HL-60/S4 (cell line): ENCODE data around the gene THTPA.

Source experiments
- in situ Hi-C: fragments of 300-500 bp; cut with MboI; formaldehyde crosslinking; loops from 2 replicates; pipeline ENCODE4 v1.14.3; 2022; ENCODE audit warnings: low sequenced_read_pairs

The THTPA gene

DNA sequence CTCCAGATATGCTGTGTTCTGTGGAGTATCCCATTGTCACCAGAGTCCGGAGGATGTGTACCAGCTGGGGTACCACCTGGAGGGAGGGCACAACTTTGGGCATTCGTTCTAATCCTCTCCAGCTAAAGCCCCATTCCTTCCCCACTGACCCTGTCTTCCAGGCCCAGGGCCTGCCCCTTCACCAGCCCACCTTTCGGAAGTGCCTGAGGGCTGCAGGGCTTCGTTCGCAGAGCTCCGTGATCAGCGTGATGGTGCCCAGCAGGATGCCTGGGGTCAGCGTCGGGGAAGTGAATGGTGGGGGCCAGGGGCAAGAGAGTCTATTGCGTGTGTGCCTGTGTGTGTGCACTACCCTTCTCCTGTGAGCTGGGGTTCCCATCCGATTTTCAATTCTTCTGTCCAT, 9.6 kb downstream of the THTPA start:
- in situ Hi-C loops, result no loop called here

DNA sequence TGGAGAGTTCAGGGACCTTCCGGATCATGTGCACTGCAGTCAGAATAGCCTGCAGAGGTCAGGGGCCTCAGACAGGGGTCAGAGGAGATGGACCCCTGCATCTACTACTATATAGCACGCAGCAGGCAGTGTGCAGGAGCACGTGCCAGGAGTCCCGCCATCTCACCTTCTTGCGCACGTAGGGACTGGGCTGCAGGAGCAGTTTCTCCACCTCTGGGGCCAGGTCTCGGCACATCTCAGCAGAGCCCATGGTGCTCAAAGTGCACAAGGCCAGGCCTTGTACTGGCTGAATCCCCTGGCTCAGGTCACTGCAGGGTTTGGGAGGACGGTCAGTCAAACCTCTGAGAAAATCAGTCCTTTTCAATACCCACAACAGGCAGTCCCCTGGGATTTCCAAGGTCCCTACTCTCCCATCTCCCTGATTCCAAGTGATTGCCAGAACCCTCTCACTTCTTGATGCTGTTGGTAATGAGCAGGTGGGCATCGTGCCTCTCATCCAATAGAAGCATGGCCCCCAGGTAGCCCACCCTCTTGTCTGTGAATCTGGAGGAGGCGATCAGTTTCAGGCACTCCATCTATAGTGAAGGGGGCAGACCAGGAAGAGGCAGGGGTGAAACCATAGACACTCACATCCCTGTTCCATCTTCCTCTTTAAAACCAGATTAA, 10.2 kb downstream of the THTPA start:
- in situ Hi-C loops, result no loop called here

DNA sequence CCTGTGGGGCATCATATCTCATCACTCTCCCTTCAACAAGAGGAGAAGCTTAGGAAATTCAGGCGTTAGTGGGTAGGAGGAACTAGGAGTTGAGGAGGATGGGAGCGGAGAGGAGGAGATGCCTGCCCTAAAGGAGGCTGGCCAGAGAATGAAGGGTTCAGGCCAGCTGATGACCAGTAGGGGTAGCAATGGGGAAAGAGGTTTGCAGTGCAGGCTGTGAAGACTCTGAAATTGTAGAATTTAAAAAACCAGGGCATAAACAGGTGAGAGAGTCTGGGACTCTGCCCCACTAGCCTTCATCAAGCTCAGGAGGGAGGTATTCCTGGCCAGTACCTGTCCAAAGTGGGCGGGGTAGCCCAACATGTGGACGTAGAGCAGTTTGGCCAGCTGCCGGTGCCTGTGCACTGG, 10.7 kb downstream of the THTPA start:
- in situ Hi-C loops, result no loop called here

DNA sequence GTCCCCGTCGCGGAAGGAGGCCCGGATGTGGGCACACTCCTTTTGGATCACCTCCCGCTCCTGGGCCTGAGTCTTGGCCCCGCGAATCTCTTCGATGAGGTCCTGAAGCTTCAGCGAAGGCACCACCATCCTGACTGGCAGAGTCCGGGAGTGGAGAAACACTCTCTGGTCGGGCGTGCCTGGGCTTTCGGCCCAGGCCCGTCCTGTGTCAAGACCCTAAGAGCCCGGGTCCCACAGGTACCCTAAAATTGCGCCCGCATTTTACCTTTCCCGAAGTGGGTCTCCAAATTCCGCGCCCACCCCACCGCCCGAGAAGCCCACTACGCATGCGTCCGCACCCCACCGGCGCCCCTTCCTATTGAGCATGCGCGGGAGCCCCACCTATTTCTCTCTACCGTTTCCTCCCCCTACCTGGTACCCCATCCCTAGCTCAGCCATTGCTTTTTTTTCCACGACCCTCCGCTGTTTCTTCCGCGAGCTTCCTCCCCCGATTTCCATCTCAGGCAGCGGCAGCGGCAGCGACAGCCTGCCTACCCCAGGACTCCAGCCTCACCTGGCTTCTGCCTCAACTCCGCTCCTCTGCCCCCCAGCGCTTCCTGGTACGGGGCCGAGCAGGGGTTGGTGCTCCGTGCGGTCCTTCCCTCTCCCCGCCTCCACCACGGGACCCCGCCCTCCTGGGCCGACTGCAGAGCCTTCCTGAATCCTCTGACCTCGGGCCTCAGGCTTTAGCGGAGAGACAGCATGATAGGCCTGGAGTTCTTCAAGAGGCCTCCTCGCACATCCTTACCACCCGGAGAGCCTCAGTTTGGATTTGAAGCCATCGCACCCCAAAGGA, 11.3 kb downstream of the THTPA start, which contains the start of gene AP1G2:
AP1G2 (minus strand) TSS at position 606 of the 835 bp plus-strand sequence; CDS start at position 129, 477 bp downstream.
- in situ Hi-C loops, result no loop called here

DNA sequence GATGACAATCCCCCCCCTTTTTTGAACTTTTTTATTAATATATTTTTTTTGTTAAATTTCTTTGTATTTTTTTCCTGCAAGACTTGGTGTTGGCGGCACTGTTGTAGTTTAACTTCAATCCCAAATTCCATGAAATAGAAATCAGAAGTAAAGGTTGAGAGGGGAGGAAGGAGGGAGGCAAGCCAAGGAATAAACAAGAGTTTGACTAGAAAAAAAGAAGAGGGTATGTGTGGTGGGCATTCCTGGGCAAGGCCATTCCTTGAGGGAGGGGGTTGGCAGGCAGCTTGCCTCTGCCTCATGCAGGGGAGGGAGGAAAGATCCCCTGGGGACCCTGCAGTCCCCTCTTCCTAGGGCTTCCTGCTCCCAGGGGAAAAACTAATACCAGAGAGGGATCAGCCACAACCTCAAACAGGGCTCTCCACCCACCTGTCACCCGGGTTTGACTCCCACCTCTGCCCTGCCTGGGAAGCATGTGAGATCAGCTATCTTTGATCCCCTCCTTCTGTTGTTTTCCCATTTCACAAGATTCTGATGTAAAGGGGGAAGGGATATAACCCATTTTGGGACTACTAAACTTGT, 12.0 kb downstream of the THTPA start:
- in situ Hi-C loops, result no loop called here

DNA sequence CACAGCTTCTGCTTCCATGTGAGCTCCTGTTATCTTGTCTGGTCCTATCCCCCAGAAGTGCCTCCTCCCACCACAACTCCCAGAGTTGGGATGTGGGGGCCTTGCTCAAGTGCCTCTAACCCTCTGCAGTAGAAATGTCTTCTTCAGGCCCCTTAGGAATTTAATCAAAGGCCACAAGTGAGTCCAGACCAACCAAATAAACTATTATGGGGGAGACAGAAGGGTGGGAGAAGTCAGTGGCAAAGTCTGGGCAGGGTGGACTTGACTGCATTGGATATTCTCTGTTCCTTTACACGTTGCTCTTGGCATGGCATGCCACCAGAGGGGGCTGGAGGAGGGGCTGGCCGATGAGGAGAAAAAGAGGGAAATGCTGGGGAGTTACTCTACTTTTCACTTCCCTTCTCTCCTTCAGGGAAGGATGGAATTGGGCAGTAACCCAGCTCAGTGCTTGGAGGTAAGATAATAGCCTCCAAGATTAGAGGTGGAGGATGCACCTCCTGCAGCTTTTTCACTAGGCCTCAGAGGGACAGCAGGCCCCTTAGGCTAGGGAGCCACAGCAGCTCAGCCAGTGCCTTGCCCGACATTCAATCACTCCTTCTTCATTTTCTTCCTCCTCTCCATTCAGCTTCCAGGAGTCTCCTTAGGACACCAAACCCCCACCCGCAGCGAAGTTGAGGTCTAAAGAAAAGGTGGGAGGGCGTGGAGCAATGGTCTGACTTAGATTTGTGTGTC, 12.7 kb downstream of the THTPA start:
- in situ Hi-C loops, result no loop called here

DNA sequence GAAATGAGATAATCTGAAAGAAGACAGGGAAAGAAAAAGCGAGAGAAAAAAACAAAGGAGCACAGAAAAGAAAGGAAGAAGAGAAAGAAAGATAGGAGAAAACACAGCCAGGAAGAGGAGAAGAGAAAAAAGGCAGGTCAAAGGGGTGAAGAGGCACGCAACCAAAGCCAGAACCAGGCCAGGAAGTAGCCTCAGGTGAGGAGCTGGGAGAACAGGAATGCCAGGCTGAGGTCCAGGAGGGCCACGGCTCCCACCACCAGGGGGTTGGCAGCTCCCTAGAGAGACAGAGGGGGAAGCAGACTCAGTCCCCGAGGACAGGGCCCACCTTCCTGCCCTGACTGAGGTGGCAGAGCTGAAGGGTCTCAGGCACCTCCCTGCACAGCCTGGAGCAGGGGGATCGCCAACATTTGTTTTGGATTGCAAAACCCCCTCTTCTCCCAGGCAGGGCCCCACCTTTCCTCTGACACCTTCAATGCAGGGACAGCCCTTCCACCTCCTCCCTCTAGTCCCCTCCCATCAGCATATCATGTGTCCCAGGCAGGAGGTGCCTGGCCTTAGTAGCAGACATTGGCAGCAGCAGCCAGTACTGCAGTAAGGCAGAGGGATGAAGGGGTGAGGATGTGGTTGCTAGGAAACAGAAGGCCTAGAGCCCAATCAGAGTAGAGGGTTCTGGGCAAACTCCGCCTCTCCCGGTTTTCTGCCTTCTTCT, 13.5 kb downstream of the THTPA start:
- in situ Hi-C loops, result no loop called here

DNA sequence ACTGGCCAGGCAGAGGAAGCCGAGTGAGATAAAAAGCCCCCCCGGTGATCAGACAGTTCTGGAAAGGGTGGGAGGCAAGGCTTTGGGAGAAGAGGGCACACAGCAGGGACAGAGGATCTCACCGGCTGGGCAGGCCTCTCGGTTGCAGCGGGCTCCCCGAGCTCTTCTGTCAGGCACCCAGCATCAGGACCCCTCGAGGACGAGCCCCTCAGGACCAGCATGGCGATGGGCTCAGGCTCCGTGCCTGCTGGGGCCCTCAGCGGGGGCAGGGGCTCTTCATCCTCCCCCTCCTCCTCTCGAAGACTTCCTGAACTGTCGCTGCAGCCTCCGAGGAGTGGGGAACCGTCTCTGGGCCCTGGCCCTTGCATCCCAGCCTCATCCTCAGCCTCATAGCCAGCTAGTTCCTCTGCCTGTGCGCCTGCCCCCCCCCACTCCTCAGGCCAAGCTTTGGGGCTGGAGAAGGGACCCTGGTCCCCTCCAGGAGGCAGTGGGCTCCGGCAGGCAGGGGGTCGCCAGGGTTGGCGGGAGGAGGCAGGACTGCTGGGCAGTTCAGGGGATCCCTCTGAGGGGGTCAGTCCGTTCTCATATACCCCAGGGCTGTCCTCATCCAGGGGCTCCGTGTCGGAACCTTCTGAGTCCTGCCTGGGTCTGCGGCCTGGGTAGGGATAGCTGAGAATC, 14.9 kb downstream of the THTPA start:
- in situ Hi-C loops, result no loop called here

DNA sequence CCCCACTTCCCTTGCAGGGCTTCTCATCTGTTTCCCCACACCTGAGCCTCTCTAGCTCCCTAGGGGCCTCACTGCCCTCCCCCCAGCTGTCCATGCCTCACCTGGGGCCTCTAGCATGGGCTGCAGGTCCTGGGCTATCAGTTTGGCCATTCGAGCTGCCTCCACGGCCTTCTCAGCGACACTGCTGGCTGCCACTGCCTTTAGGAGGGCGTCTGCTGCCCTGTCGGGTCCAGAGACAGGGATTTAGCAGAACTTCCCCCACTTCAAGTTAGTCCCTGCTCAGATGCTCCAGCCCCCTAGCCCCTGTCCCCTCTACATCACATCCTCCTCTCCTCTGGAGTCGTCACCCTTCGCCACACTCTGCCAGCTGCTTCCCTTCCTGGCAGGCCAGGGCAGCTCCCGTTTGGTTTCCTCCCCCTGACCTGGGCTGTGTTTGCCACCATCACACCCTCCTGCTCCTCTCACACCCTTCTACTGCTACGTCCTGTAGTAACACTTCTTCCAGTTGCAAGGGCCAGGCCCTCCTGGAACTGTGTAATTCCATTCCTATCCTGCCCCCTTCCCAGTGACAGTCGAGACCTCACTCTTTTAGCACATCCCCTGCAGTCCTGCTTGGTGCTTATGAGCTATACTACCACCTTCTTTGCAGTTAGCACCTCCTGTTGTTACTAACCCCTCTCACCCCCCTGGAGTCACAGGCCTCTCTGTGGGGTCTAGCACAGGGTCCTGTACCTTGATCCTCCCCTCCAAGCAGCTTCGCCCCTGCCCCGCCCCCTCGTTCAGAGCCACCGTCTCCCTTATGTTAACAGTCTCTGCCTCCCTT, 15.8 kb downstream of the THTPA start:
- in situ Hi-C loops, result no loop called here

DNA sequence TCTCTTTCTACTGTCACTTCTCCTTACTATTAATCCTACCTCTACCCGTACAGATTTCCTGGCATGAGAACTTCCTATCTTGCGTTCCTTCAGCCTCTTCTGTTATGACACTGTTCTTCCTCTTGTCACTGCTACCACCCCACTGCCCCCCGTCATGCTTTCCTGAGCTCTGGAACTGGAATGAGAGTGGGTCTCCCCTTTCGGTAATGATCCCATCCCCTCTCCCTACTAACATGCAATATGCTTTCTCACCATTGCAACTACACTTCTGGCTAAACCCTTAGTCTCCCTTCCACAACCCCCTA, 16.4 kb downstream of the THTPA start:
- in situ Hi-C loops, result no loop called here

DNA sequence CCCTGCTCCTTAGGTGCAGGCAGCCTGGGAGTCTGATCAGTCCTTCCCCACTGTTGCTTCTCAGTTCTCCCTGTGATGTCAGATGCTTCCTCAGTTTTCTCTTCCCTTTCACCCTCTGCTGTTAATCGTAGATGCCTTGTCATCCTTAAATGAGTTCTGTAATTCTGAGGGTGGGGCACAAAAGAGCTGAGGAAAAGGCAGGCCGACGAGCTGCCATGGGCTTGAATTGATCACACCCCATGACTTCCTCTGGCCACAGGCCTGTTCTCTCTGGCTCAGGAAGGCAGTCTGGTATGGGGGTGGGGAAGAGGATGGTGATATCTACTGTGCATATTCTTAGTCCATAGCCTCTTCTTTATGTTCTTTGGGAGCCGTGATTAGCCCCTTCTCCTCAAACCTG, 16.8 kb downstream of the THTPA start:
- in situ Hi-C loops, result no loop called here

DNA sequence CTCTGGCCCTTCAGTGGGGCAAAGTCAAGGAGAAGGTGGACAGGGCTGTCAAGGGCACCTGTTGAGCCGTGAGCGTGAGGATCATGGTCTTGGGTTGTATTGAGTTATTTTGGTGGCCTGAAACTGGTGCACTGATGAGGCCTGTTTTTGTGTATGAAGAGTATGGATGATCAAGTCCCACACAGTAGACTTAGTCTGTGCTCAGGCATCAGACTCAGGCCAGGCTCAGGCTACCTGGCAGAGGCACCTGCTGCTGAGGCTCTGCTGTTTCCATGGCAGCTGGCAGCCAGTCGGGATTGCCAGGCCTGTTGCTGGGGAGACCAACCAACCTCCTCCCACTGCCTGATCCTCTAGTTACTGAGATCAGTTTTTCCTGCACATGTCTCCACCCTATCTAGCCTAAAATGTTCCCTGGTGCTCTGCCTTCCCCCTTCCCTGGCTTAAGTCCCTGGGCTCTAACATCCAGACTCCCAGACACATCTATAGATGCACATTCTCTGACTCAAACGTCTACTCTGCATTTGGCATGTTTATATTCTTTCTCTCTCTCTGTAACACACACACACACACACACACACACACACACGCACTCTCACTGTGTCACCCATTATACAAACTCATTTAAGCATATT, 17.4 kb downstream of the THTPA start:
- in situ Hi-C loops, result no loop called here

DNA sequence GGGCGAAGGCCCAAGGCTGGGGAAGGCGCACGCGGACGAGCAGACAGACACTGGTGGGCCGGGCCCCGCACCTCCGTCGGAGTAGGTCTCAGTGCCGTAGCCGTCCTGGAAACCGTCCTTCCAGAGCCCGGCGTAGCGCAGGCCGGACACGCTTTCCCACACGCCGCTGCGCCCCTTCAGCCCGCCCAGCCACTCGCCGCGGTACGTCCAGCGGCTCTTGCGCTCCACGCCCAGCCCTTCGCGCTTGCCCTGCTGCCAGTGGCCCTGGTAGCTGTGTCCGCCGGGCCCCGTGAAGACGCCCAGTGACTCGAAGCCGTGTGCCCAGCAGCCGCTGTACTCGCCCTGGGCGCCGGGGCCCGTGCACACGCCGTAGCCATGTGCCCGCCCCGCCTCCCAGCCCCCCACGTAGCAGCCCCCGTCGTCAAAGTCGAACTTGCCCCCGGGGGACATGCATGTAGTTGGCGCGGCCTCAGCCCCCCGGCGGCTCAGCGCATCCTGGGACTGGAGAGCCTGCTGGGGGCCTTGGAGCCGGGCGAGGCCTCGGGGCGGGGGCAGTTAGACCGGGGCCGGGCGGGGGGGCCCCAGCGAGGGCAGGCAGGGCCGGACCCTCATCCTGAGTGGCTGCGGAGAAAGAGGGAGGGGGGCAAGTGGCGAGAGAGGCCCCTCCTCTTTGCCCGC, 21.1 kb downstream of the THTPA start:
- in situ Hi-C loops, result no loop called here

DNA sequence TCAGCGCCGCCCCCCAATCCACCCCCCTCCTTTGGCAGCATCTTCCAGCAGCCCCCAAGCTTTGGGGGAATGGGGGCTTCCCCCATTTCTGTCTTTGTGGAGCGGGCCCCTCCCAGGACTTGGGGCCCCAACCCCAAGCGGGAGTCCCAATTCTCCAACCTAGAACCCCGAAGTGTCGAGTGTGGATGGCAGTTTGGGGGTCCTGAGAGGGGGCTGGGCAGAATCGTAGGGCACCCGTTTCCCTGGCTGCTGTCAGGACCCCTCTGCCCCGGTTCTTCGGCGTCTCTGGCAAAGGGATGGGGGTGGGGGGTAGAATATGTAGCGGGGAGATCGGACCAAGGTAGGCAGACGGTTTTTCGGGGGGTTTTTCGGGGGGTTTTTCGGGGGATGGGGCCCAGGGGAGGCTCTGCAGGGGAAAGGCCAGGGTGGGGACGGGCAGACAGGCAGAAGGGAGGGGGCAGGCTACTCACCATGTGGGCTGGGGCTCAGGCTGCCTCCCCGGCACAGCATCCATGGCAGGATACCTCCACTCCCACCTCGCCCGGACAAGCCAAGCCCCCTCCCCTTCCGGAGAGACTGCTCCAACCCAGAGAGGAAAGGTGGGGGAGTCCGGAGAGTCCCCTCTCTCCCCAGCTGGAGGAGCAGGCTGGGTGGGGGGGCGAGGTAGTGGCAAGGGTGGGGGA, 21.8 kb downstream of the THTPA start:
- in situ Hi-C loops, result no loop called here

DNA sequence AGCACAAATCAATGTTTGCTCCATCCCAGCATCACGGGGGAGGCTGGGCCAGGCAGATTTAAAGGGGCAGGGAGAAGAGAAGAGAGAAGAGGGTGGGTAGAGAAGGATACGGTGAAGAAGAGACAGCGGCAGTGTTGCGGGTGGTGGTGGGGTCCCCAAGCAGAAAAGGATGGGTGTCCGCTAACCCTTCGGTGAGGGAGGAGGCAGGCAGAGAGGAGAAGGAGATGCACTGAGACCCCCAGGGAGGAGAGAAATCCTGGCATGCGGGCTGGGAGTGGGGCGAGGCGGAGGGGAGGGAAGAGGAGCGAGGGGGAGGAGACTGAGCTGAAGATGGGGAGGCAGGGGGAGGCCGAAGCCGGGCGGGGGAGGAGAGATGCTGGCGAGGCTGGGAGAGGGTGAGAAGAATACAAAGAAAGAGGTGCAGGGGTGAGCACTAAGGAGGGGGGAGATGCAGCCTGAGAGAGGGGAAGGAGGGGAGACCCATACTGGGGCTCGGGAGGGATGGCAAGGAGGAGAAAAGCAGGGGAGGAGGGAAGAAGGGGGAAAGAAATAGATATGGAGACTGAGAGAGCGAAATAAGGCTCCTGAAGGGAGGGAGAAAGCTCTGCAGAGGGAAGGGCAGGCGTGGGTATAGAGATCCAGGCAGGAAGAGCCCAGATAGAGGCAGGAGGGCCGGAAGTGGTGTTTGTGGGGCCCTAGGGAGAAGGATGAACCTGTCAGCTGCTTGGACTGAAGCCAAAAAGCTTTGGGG, 22.7 kb downstream of the THTPA start, which contains the start of gene JPH4:
JPH4 (minus strand) TSS at position 231 of the 751 bp plus-strand sequence. CDS start 1,337 bp downstream, outside the sequence.
- in situ Hi-C loops, result no loop called here

DNA sequence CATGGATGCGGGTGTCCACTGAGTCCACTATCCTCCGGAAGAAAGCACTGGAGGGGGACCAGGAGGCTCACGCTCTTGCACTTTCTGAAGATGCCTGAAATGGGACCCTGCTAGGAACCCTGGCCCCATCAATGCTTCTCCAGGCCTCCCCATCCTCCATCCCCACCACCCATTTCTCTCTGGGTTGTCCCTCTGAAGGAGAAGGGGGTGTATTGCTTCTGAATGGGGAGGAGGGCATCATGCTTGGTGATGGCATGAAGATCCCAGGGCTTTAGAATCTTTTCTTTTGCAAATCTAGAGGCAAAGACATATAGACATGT, 23.2 kb downstream of the THTPA start:
- in situ Hi-C loops, result no loop called here

DNA sequence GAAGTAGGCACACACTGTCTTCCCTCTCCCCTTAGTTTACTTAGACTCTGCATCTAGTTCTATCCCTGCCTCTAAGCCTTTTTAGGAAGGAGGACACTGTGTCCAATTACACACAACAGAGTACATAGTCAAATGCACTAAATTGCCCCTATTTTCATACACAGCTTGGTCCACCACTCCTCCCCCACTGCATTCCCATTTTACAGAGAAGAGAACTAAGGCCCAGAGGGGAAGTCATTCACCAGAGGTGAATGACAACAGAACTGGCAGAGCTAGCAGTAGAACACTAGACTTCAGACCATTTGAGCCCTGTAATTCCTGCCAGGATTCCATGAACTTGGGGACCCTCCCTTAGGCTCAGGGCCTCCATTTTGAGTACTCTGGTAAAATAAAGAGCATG, 23.7 kb downstream of the THTPA start:
- in situ Hi-C loops, result no loop called here
